AG09319 (cell line): ENCODE results near the gene SCFD2.

Experiments
- DNase-seq: peaks from one replicate; pipeline ENCODE4 v3.0.0-alpha.2; 2010; ENCODE audit warnings: low read depth; ENCODE audit errors: extremely low read depth
- TF ChIP-seq, protein P1 (sequence below): IDR thresholded peaks from 2 replicates; pipeline ENCODE4 v1.5.1; 2011; ENCODE audit warnings: low read depth, mild to moderate bottlenecking, inconsistent platforms, low read length, moderate library complexity

SCFD2 gene

DNA sequence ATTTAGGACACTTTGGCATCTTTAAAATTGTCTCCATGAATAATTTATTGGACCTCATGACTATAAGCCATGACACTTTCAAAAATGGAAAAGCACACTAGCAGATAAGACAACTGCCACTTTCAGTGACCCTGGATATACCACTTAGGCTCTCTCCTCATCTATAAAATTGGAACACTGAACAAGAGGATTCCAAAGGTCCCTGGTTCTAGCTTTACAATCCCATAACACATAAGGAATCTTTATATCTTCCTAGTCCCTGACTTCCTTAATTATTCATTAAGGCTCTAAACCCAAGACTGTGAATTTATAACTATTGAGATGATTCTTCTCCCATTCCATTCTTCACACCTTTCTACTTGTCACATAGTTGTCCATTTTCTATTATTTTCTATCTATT is 190.2 kb downstream of the SCFD2 start:
- no peak for DNase-seq
- TF ChIP-seq, protein P1, sequence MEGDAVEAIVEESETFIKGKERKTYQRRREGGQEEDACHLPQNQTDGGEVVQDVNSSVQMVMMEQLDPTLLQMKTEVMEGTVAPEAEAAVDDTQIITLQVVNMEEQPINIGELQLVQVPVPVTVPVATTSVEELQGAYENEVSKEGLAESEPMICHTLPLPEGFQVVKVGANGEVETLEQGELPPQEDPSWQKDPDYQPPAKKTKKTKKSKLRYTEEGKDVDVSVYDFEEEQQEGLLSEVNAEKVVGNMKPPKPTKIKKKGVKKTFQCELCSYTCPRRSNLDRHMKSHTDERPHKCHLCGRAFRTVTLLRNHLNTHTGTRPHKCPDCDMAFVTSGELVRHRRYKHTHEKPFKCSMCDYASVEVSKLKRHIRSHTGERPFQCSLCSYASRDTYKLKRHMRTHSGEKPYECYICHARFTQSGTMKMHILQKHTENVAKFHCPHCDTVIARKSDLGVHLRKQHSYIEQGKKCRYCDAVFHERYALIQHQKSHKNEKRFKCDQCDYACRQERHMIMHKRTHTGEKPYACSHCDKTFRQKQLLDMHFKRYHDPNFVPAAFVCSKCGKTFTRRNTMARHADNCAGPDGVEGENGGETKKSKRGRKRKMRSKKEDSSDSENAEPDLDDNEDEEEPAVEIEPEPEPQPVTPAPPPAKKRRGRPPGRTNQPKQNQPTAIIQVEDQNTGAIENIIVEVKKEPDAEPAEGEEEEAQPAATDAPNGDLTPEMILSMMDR, result no peak

DNA sequence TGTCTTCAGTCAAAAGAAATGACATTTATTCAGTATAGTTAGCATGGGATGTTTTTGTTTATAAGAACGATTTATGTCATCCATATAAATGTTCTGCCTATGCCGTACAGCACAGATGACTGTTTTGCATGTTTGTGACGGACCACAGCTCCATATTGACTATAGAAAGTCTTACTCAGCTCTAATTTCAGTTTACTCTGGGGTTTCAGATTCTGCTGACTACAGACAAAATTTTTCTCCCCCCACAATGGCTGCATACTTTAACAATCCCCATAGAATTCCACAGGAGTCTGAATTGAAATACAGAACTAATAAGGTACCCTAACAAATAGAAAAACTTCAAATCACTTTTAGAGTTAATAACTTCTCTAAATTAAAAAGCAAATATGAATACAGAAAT is 191.0 kb downstream of the SCFD2 start:
- TF ChIP-seq, protein P1, result no peak
- no peak for DNase-seq

DNA sequence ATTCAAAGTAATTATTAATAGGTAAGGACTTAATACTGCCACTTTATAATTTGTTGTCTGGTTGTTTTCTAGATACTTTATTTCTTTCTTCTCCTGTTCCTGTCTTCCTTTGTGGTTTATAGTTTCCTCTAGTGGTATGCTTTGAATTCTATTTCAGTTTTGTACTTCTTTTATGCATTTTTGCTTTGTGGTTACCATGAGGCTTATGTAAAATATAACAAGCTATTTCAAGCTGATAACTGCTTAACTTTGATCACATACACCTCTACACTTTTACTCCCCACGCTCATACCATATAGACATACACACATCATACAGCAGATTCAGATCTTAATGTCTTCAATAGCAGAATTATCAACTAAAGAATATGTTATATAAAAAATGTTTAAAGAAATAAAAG is 192.3 kb downstream of the SCFD2 start:
- no peak for DNase-seq
- TF ChIP-seq, protein P1, result no peak

DNA sequence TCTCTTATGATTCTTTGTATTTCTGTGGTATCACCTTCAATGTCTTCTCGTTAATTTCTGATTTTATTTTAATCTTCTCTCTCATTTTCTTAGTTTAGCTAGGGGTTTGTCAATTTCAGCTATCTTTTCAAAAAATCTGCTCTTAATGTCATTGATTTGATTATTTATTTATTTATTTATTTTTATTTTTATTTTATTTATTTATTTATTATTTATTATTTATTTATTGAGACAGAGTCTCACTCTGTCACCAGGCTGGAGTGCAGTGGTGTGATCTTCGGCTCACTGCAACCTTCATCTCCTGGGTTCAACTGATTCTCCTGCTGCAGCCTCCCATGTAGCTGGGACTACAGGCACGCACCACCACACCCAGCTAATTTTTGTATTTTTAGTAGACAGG is 194.1 kb downstream of the SCFD2 start:
- DNase-seq, result no peak
- TF ChIP-seq, protein P1, result no peak

DNA sequence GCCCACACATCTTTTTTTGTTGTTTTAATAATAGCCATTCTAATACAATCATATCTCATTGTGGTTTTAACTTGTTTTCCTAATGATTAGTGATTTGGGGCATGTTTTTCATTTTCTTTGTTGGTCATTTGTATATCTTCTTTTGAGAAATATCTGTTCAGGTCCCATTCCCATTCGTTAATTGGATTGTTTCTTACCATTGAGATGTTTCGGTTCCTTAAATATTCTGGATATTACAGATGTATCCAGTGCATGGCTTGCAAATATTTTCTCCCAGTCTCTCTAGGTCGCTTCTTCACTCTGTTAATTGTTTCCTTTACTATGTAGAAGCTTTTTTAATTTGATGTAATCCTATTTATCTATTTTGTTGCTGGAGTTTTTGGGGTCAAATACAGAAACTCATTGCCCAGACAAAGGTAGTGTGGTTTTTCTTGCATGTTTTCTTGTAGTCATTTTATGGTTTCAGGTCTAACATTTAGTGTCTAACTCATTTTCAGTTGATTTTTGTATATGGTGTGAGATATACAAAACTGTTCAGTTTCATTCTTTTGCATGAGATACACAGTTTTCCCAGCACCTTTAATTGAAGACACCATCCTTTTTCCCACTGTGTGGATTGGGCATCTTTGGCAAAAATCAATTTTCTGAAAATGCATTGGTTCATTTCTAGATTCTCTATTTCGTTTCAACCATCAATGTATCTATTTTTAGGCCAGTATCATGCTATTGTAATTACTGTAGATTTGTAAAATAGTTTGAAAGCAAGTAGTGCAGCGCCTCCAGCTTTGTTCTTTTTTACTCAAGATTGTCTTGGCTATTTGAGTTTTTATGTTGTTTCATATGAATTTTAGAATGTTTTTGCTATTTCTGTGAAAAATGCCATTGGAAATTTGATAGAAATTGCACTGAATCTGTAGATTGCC is 195.9 kb downstream of the SCFD2 start:
- TF ChIP-seq, protein P1, result no peak
- no peak for DNase-seq

DNA sequence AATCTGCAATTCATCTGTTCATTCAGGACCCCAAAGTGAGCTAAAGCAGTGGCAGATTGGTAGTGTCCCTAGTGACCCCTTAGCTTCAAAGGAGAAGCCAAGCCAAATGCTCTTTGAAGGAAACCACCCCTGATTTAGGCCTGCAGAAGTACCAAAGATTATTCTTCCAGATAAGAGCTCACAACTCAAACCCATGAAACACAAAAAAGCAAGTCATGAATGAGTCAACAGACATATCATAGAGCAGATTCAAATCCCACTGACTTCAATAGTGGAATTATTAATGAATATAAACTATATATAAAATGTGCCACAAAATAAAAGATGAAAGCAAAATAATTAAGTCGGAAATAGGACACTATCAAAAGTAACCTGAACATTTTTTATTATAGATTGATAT is 197.6 kb downstream of the SCFD2 start:
- no peak for DNase-seq
- TF ChIP-seq, protein P1, result no peak

DNA sequence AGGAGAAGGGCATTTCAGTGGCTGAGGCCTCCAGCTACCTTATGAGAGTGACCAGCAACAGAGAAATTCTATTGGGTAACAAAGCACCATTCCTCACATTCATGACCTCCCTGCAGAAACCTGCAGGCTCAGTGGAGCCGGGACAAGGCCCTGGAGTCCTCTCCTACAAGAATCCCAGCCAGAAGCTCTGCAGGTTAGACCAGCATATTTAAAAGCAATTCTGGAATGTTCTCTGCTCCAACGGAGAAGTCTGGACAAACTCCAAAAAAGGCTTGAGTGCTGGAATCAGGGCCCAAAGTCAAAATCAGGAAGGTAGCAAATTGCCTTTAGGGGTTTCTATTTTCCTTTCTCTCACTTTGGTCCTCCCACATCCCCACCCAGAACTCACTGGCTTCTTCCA is 202.9 kb downstream of the SCFD2 start:
- TF ChIP-seq, protein P1, result no peak

More for the DNA sequence above, 202.9 kb downstream of the SCFD2 start:
- DNase-seq, result no peak
